Brain microvascular endothelial cell (primary cell): Measurements from ENCODE around the gene RFC5.

ENCODE experiments used
- DNase-seq: peaks from one replicate; pipeline ENCODE4 v3.0.0-alpha.2; 2020
- H3K27ac ChIP-seq: fragments of 250-450 bp; sonication (Bioruptor Pico); 2 replicates; pipeline ENCODE4 v1.5.1; 2020; ENCODE audit warnings: mild to moderate bottlenecking, moderate library complexity
- H3K27me3 ChIP-seq: fragments of 250-450 bp; sonication (Bioruptor Pico); replicated peaks from 2 replicates; pipeline ENCODE4 v1.5.1; 2020; ENCODE audit warnings: mild to moderate bottlenecking
- H3K36me3 ChIP-seq: fragments of 250-450 bp; sonication (Bioruptor Pico); replicated peaks from 2 replicates; pipeline ENCODE4 v1.5.1; 2020; ENCODE audit warnings: mild to moderate bottlenecking
- H3K4me3 ChIP-seq: 2 replicates; pipeline ENCODE4 v1.5.1; 2011; ENCODE audit warnings: low read depth, mild to moderate bottlenecking, control low read depth, low read length, moderate library complexity
- CTCF ChIP-seq: IDR thresholded peaks from 2 replicates; pipeline ENCODE4 v1.5.1; 2011; ENCODE audit warnings: low read depth, mild to moderate bottlenecking, moderate library complexity, low read length, control low read depth, inconsistent platforms; ENCODE audit errors: missing control alignments
- in situ Hi-C: cut with HindIII; loops from 2 replicates; pipeline ENCODE4 v1.10.0; 2017; ENCODE audit warnings: low sequenced_read_pairs, low pct_ligation_motif_present

Gene RFC5

GRCh38 chr12:118036672-118037411, 20.3 kb downstream of the RFC5 start:
- TF ChIP-seq CTCF = no peak
- no peak for DNase-seq
- H3K36me3 ChIP-seq = peaks cover 63% of the 10 kb centered on the region
- in situ Hi-C loops = no loop called here
- no peak overlapping the region for H3K4me3 ChIP-seq
- H3K27me3 ChIP-seq = no peaks in the 10 kb centered on the region
- no peak overlapping the region for H3K27ac ChIP-seq

GRCh38 chr12:118038137-118038536, 21.6 kb downstream of the RFC5 start:
- in situ Hi-C loops = no loop called here
- Histone ChIP-seq H3K36me3 (peaks cover 65% of the 10 kb centered on the region), H3K27me3 (no peaks in the 10 kb centered on the region), H3K4me3 (no peak overlapping the region), H3K27ac (no peak overlapping the region)
- DNase-seq = no peak
- no peak for TF ChIP-seq CTCF

- no peak overlapping the region for H3K27ac ChIP-seq
- H3K4me3 ChIP-seq = no peak overlapping the region
- H3K36me3 ChIP-seq = peaks cover 52% of the 10 kb centered on the region
- TF ChIP-seq CTCF = no peak
- H3K27me3 ChIP-seq = no peaks in the 10 kb centered on the region
- DNase-seq = no peak
- in situ Hi-C loops = no loop called here
Observed at GRCh38 chr12:118042091-118042490, 25.6 kb downstream of the RFC5 start.

GRCh38 chr12:118044075-118044474, 27.6 kb downstream of the RFC5 start:
- in situ Hi-C loops = no loop called here
- TF ChIP-seq CTCF = no peak
- H3K36me3 ChIP-seq = peaks cover 40% of the 10 kb centered on the region
- H3K27me3 ChIP-seq = no peaks in the 10 kb centered on the region
- DNase-seq = no peak
- no peak overlapping the region for H3K4me3 ChIP-seq
- no peak overlapping the region for H3K27ac ChIP-seq

GRCh38 chr12:118044577-118044976, 28.1 kb downstream of the RFC5 start:
- TF ChIP-seq CTCF = no peak
- Histone ChIP-seq H3K4me3 (no peak overlapping the region), H3K36me3 (peaks cover 35% of the 10 kb centered on the region), H3K27me3 (no peaks in the 10 kb centered on the region), H3K27ac (no peak overlapping the region)
- in situ Hi-C loops = no loop called here
- no peak for DNase-seq

- in situ Hi-C loops = no loop called here
- Histone ChIP-seq H3K27me3 (no peaks in the 10 kb centered on the region), H3K27ac (no peak overlapping the region), H3K36me3 (peaks cover 31% of the 10 kb centered on the region), H3K4me3 (no peak overlapping the region)
- no peak for DNase-seq
- no peak for TF ChIP-seq CTCF
Observed at GRCh38 chr12:118046430-118046829, 29.9 kb downstream of the RFC5 start.
